Femur (tissue), 1 donor: ENCODE results near the gene PKMYT1.
A peak's percentile ranks its signal among the peaks of the same experiment; 100 is the strongest.

Experiments used
- DNase-seq: peaks from one replicate; pipeline ENCODE4 v3.0.0-alpha.2; 2017

PKMYT1 gene

DNA sequence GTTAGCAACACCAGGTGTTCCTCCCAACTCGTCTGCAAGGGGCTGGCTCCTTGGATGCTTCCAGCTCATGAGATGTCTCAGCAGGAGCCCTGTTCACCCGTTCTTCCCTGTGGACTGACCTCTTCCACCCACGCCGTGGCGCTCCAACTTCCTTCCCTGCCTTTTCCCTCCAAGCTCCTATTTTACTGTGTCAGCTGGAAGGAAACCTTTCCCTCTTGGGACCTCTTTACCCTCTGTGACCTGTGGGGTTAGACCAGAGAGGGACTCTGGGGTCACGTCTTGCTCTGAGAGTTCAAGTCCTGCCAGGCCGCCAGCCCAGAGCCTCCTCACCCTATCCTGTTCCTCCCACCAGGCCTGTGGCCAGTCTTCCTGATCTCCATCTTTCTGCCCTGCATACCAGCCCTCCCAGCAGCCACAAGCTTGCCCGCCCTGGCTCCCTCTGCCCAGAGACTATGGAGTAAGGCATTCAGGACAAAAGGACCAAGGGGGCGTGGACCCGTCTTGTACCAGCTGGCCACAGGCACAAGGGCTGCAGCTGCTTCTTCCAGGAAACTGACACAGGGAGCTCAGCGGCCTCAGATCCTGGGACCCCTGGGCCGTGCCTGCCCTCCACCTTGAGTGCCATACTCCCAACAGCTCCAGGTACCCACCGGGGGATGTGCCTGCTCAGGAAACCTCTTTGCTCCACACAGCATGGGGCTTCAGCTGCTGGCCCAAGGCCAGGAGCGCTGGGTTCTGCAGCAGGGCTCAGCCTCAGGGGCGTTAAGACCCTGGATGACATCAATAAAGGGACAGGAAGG, 8.1 kb downstream of the PKMYT1 start:
- no peak for DNase-seq

DNA sequence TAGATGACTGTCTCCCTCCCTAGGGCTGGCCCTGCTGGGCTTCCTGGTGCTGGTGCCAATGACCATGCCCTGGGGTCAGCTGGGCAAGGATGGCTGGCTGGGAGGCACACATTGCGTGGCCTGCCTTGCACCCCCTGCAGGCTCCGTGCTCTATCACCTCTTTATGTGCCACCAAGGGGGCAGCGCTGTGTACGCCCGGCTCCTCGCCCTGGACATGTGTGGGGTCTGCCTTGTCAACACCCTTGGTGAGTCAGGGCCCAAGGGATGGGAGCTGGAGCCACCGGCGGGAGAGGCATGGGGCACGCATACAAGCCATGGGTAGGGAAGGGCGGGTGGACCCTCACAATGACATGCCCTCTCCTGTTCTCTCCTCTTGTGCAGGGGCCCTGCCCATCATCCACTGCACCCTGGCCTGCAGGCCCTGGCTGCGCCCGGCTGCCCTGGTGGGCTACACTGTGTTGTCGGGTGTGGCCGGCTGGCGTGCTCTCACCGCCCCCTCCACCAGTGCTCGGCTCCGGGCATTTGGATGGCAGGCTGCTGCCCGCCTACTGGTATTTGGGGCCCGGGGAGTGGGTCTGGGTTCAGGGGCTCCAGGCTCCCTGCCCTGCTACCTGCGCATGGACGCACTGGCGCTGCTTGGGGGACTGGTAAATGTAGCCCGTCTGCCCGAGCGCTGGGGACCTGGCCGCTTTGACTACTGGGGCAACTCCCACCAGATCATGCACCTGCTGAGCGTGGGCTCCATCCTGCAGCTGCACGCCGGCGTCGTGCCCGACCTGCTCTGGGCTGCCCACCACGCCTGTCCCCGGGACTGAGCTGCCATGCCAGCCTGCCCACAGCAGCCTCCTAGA, 8.9 kb downstream of the PKMYT1 start:
- no peak for DNase-seq

DNA sequence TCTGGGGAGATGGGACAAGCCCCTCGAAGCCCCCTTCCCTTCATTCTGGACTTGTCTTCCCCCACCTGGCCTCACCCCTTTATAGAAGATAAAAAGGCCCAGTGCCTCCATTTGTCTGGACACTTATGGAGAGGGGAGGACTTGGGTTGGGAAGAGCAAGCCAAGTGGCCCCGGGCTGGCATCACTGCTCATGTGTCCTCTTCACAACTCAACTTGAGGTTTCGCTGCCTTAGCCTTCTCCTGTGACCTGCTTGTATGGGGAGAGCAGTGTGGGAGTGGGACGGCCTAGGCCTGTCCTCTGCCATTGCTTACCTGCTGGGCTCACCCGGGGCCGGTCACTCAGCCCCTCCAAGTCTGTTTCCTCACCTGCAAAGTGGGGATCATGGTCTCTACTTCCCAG, 9.7 kb downstream of the PKMYT1 start:
- no peak for DNase-seq

DNA sequence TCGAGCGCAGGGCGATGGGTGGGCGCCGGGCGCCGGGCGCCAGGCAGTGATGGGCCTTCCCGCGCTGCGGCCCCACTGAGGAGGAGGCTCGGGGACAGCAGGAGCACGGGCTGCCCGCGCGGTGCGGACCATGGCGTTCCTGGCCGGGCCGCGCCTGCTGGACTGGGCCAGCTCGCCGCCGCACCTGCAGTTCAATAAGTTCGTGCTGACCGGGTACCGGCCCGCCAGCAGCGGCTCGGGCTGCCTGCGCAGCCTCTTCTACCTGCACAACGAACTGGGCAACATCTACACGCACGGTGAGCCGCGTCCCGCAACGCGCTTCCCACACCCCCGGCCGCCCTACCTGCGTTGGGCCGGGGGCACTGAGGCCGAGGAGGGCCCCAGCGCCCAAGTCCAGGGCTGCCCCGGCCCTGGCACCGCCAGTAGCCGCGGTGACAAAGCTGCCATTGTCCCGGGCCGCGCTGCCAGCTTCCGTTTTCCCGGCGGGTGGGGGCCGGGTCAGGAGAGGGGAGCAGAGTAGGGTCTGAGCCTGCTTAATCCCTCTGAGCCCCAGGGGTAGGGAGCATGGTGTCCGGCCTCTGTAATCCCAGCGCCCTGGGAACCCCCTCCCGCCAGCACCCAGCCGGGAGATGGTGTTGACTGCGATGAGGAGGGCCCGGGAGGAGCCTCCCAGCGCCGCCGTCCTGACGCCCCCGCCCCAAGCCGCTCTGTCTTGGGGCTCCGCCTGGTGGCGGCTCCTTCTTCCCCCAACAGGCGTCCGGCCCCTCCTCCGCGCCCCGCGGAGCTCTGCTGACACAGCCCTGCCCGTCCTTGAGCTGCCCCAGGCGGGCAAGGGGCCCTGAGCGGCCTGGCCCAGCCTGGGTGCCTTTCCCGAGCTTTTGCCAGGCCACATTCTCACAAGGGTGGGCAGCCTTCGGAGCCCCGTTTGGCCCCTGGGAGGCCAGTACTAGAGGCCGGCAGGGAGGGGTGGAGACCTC, 10.4 kb downstream of the PKMYT1 start:
- peak; percentile 70 for DNase-seq

DNA sequence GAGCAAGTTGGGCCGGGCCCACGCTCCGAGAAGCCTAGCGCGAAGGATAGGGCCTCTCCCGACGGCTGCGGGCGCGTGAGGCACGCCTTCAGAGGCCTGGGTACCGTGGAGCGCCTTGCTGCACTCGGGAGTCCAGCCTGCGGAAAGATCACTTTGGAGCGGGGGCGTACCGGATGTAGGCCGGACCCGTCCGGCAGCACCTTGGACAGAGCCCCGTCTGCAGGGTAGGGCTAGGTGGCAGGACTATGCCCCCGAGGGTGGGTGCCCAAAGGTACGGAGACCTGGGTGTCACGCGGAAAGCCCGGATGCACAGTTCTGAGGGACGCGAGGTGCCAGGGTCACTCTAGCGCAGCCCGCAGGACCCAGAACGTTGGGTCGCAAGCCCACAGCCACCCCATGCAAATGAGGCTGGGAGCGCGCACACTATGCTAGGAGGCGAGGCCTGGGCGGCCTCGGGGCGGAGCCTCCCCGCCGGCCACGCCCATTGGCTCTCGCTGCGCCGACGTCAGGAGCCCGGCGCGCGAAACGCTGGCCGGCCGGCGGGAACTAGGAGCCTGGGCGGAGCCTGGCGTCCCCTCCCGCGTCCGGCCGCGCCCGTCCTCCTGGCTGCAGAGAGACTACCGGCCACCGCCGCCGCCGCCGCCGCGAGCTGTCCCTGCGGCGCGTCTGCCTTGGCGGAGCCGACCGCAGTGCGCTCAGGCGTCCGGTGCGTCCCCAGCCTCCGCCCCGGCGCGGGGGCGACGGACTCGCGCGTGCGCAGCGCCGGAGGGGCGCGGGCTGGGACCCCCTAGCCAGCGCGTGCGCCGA, 11.3 kb downstream of the PKMYT1 start, which contains the start of gene PAQR4:
TSS of gene PAQR4 (plus strand) at position 611 of the 807 bp plus-strand sequence. CDS start 327 bp downstream, outside the sequence.
- DNase-seq = peak; percentile 89

DNA sequence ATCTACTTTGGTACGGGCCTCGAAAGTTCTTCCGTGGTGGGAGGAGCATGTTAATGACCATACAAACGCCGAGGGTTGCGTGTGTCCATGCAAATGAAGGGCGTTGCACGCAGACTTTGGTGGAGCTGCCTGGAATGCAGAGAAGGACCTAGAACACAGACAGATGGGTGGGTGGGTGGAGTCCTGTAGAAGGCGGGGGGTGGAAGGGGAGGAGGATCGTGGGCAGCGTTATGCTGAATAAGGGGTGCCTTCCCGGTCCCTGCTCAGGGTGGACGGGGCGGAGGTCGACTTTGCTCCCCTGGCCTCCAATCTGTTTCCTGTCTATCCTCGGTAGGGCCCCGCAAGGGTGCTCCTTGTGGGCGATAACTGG, 11.9 kb downstream of the PKMYT1 start:
- no peak for DNase-seq

DNA sequence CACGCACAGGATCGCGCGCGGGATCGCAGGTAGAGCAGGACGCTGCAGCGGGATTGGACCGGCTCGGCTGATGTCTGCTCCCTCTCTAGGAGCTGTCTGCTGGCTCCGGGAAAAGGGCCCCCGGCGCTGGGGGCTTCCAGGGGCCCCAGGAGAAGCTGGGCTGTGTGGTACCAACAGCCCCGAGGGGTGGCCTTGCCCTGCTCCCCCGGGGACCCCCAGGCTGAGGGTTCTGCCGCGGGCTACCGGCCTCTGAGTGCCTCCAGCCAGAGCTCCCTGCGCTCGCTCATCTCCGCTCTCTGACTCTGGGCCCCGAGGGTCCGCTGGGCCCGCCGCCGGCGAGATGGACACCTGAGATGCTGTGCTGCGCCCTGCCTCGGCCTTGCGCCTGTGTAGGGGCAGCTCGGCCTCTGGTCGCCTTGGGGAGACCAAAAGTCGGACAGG, 12.5 kb downstream of the PKMYT1 start:
- DNase-seq = no peak

DNA sequence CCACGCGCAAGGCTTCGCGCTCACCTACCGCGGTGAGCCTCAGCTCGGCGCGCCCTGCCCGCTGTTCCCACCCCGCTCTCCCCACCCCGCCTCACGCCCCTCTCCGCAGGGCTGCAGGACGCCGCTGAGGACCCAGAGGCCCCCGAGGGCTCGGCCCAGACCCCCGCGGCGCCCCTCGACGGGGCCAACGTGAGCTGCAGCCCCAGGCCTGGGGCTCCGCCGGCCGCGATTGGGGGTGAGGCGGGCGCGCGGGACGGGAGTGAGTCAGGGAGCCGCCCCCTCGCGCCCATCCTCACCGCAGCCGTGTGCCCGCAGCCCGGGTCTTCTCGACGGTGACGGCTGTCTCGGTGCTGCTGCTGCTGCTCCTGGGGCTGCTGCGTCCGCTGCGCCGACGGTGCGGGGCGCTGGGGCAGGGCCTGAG, 13.0 kb downstream of the PKMYT1 start:
- no peak for DNase-seq

DNA sequence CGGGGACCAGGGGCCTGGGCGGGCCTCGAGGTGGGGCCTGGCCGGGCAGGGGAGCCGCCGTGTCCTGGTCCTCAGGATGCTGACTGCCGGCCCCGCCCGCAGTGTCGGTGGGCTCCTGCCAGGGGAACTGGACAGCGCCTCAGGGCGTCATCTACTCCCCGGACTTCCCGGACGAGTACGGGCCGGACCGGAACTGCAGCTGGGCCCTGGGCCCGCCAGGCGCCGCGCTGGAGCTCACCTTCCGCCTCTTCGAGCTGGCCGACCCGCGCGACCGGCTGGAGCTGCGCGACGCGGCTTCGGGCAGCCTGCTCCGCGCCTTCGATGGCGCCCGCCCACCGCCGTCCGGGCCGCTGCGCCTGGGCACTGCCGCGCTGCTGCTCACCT, 13.4 kb downstream of the PKMYT1 start:
- DNase-seq = no peak

DNA sequence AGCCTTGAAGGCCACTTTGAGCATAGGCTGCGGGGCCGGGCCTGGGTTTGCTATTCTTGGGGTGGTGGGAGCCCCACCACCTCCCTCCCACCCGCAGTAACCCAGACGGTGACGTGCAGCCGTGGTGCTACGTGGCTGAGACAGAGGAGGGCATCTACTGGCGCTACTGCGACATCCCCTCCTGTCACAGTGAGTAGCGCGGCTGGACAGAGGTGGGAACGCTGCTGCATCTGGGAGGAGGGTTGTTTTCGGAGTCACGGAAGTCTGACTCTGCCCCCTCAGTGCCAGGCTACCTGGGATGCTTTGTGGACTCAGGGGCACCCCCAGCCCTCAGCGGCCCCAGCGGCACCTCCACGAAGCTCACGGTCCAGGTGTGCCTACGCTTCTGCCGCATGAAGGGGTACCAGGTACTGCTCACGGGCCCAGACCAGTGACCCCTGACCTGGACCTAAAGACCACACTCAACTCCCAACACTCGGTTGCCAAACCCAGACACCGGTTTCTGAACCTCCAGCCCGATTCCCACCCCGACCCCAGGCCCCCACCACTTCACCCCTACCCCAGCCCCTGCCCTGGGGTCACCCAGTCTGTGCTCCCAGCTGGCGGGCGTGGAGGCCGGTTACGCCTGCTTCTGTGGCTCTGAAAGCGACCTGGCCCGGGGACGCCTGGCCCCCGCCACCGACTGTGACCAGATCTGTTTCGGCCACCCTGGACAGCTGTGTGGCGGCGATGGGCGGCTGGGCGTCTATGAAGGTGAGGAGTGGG, 14.0 kb downstream of the PKMYT1 start:
- DNase-seq = no peak

DNA sequence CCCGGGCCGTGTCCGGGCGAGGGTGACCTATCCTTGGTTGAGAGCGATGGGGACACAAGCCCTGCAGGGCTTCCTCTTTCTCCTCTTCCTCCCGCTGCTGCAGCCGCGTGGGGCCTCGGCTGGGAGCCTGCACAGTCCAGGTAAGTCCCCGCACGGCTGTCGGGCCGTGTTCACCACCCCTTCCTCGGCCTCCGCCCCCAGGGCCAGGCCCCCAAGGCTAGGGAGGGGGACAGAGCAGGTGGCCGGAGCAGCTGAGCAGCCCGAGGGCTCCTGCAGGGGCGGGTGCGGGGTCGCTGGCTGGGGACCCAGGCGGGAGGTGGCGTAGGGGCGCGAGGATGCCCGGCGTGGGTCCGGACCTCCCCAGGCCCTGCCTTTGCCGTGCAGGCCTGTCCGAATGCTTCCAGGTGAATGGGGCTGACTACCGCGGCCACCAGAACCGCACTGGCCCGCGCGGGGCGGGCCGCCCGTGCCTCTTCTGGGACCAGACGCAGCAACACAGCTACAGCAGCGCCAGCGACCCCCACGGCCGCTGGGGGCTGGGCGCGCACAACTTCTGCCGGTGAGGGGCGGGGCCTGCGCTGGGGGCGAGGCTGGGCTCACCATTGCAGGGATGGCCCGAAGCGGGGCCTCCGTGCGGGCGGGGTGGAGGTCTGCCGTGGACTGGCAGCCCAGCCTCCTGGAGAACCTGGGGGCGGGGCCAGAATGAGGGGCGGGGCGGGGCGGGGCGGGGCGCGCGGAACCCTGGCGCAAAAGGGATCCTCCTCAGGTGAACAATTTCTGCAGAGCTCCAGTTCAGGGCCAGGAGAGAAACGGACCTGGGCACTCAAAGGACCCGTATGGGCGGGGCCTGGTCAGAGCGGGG, 15.5 kb downstream of the PKMYT1 start:
- no peak for DNase-seq

DNA sequence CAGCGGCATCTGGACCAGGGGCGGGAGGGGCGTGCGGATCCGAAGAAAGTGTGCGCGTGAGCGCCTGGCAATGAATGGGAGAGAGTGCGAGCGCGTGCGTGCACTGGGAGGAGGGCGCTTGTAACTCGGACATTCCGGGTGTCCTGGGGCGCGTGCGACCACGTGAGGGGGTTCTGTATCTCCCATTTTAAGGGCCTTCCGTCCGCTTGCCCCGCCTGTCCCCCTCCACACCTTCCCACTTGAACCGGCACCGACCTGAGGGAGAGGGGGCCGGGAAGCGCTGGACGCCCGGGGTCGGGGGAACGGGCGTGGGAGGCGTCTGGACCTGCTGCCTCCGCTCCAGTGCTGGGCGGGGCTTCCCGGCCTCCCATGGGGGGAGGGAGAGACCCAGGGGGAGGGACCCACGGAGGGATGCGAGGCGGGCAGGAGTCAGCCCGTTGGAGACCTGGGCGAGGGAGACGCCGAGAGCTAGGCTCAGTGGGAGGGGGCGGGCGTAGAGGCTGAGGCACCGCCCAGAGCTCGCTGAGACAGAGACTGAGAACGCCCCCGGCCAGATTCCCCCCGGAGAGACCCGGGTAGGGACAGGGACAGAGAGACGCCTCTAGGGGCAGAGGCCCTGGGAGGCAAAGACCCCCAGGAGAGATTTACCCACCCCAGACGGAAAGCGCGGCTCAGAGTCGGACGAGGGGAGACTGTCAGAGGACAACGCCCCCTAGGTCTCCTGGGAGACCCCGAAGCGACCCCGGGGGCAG, 16.3 kb downstream of the PKMYT1 start, which contains the start of gene KREMEN2:
TSS of gene KREMEN2 (plus strand) at position 553 of the 752 bp plus-strand sequence. CDS start 246 bp downstream, outside the sequence.
- no peak for DNase-seq

DNA sequence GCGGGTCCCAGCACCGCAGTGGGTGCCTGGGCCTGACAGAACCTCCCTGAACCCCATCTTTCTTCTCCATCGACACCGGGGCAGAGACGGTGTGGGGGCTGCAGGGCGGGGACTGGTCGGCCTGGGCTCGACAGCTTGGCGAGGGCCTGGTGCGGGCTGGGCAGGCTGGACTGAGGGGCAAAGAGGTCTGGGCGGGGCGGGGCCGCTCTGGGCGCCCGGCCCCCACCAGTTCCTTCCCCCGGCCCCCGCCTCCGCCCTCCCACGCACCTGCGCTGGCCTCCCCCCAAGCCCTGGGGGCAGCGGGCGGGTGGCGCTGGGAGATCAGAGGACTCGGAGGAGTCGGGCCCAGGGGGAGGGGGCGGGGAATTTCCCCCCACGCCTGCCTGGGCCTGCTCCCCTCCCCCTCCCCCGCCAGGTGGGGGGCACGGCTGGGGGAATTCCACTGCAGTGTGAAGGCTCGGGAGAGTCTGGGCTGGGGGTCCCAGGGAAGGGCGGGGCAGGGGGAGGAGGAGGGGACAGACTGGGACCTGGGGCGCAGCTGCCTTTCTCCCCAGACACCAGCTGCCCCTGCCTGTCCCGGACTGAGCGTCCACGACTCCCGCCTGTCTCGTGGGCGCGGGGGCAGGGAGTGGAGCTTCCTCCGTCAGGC, 17.0 kb downstream of the PKMYT1 start:
- no peak for DNase-seq

DNA sequence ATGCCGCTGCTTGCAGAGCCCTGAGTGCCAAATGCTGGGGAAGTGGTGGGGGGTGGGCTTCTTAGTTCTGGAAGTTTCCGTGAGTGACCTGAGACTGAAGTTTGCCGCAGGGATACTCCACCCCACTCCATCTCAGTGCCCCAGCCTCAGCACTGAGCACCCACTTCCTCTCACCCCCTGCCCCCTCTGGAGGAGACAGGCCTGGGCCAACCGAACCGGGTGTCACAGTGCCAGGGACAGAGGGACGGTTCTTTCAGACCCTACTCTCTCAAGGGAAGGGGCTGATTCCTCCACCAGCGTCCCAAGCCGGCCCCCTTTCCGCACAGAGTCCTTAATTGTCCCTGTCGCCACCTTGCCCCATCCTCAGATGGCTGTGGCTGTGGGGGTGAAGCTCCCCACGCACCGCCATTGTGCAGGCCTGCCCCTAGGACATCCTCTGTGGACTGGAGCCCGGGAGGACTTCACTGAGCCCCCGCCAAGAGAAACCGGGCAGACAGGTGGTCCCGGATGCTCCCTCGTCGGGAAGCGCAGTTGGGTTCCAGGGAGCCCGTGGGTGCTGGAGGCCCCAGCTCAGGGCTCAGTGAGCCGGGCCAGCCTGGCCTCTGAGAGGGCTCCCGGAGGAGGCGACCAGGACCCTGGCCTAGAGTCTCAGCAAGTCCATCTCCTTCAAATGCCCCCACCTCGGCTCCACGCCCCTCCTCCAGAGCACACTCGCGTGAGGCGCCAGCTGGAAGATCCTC, 17.7 kb downstream of the PKMYT1 start:
- no peak for DNase-seq

DNA sequence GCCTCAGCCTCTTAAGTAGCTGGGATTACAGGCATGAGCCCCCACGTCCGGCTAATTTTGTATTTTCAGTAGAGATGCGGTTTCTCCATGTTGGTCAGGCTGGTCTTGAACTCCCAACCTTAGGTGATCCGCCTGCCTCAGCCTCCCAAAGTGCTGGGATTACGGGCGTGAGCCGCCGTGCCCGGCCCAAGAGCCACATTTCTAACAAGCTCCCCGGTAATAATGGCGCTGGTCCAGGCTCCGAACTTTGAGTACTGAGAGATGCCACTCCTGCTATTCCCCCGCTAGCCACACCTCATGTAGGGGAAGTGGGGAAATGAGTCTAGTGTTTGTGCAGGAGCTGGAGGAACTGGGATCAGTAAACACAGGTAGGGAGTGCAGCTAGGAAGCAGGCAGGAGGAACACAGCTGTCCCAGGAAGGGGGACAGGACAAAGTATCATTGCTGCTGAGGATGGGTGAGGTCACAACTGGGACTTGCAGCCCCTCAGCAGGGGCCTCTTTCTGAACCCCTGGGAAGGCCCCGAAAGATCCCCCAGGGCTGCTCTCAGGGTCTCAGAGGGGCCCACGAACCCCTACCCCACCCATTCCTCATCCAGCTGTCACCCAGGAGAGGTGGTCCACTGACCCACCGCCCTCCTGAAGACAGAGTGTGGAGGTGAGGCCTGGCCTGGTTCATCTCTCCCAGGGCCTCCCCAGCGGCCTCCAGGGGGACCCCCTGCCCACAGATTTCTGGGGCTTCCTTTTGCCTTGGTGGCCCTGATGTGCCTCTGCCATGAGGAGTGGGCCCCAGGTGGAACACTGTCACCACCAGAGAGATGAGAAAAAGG, 19.8 kb downstream of the PKMYT1 start:
- no peak for DNase-seq

DNA sequence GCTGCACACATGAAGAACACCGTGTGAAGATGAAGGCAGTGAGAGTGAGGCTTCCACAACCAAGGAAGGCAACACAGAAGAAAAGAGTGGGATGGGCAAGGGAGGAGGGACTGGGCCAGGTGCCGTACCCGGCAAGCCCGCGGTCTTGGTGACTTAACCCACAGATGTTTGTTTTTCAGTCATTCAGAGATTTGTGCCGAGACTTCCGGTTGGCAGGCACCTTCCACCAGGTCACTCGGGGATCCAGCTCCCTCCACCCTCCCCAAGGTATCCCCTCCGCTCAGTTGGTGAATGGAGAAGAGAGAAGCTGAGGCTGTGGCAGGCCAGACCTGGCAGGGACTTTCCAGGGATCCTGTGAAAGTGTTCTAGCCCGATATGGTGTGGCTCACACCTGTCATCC, 21.0 kb downstream of the PKMYT1 start:
- no peak for DNase-seq

DNA sequence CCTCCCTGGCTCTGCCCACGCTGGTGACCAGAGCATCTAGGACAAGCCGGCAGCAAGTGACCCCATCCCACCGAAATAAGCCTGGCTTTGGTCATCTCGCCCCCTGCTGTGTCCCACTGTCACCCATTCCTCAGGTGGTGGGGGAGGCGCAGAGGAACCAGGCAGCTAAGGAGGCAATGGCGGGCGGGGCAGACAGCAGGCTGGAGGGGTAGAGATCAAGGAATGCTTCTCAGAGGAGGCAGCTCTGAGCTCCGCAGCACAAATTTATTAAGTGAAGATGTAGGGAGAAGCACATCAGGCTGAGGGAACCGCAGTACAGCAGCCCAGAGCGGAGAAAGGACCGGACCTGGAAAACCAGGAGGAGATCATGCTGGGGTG, 23.7 kb downstream of the PKMYT1 start:
- no peak for DNase-seq
